GM19035 (cell line): ENCODE measurements around the gene CASKIN2.

Experiments
- ATAC-seq: cut with Tn5 transposase; IDR thresholded peaks from one replicate; pipeline ENCODE4 v1.9.1; 2021; ENCODE audit not compliant: unreplicated experiment

Gene CASKIN2

GRCh38 chr17:75547091-75547490, 31.8 kb upstream of the CASKIN2 start:
- ATAC-seq: no peak

GRCh38 chr17:75546181-75546580, 30.8 kb upstream of the CASKIN2 start:
- ATAC-seq: no peak

- no peak for ATAC-seq
Measured at GRCh38 chr17:75544250-75544649, 28.9 kb upstream of the CASKIN2 start.

GRCh38 chr17:75542728-75543336, 27.5 kb upstream of the CASKIN2 start:
- ATAC-seq: no peak

GRCh38 chr17:75542229-75542628, 26.9 kb upstream of the CASKIN2 start:
- no peak for ATAC-seq

GRCh38 chr17:75540923-75541503, 25.7 kb upstream of the CASKIN2 start:
- ATAC-seq: no peak

GRCh38 chr17:75539967-75540729, 24.8 kb upstream of the CASKIN2 start:
- no peak for ATAC-seq

GRCh38 chr17:75536366-75536765, 21.0 kb upstream of the CASKIN2 start:
- no peak for ATAC-seq

GRCh38 chr17:75535871-75536270, 20.5 kb upstream of the CASKIN2 start:
- ATAC-seq: no peak

GRCh38 chr17:75535119-75535537, 19.8 kb upstream of the CASKIN2 start:
- no peak for ATAC-seq

GRCh38 chr17:75531721-75532072, 16.4 kb upstream of the CASKIN2 start:
- no peak for ATAC-seq

GRCh38 chr17:75530837-75531720, 15.7 kb upstream of the CASKIN2 start:
- ATAC-seq: no peak

GRCh38 chr17:75526555-75527270, 11.4 kb upstream of the CASKIN2 start:
- no peak for ATAC-seq

- ATAC-seq: no peak
Measured at GRCh38 chr17:75525806-75526554, 10.6 kb upstream of the CASKIN2 start.

- peak; percentile 84 for ATAC-seq
Measured at GRCh38 chr17:75524970-75525805, 9.9 kb upstream of the CASKIN2 start, which contains the start of gene LLGL2. Gene LLGL2 (plus strand): TSS chr17:75525697. CDS start chr17:75543427, 17,730 bp downstream.

GRCh38 chr17:75524269-75524969, 9.1 kb upstream of the CASKIN2 start:
- ATAC-seq: no peak

- no peak for ATAC-seq
Measured at GRCh38 chr17:75523647-75524046, 8.3 kb upstream of the CASKIN2 start.

GRCh38 chr17:75521951-75522727, 6.8 kb upstream of the CASKIN2 start:
- ATAC-seq: no peak
